Brain microvascular endothelial cell (primary cell): ENCODE measurements around the gene PCNT.
A peak's percentile ranks its signal among the peaks of the same experiment; 100 is the strongest.

Experiments
- DNase-seq: peaks from one replicate; pipeline ENCODE4 v3.0.0-alpha.2; 2020
- H3K27ac ChIP-seq: fragments of 250-450 bp; sonication (Bioruptor Pico); 2 replicates; pipeline ENCODE4 v1.5.1; 2020; ENCODE audit warnings: mild to moderate bottlenecking, moderate library complexity
- H3K27me3 ChIP-seq: fragments of 250-450 bp; sonication (Bioruptor Pico); replicated peaks from 2 replicates; pipeline ENCODE4 v1.5.1; 2020; ENCODE audit warnings: mild to moderate bottlenecking
- H3K36me3 ChIP-seq: fragments of 250-450 bp; sonication (Bioruptor Pico); replicated peaks from 2 replicates; pipeline ENCODE4 v1.5.1; 2020; ENCODE audit warnings: mild to moderate bottlenecking
- H3K4me3 ChIP-seq: 2 replicates; pipeline ENCODE4 v1.5.1; 2011; ENCODE audit warnings: low read depth, mild to moderate bottlenecking, control low read depth, low read length, moderate library complexity
- in situ Hi-C: cut with HindIII; loops from 2 replicates; pipeline ENCODE4 v1.10.0; 2017; ENCODE audit warnings: low sequenced_read_pairs, low pct_ligation_motif_present
- TF ChIP-seq, protein P1 (sequence below): IDR thresholded peaks from 2 replicates; pipeline ENCODE4 v1.5.1; 2011; ENCODE audit warnings: low read depth, mild to moderate bottlenecking, moderate library complexity, low read length, control low read depth, inconsistent platforms; ENCODE audit errors: missing control alignments

PCNT gene

DNA sequence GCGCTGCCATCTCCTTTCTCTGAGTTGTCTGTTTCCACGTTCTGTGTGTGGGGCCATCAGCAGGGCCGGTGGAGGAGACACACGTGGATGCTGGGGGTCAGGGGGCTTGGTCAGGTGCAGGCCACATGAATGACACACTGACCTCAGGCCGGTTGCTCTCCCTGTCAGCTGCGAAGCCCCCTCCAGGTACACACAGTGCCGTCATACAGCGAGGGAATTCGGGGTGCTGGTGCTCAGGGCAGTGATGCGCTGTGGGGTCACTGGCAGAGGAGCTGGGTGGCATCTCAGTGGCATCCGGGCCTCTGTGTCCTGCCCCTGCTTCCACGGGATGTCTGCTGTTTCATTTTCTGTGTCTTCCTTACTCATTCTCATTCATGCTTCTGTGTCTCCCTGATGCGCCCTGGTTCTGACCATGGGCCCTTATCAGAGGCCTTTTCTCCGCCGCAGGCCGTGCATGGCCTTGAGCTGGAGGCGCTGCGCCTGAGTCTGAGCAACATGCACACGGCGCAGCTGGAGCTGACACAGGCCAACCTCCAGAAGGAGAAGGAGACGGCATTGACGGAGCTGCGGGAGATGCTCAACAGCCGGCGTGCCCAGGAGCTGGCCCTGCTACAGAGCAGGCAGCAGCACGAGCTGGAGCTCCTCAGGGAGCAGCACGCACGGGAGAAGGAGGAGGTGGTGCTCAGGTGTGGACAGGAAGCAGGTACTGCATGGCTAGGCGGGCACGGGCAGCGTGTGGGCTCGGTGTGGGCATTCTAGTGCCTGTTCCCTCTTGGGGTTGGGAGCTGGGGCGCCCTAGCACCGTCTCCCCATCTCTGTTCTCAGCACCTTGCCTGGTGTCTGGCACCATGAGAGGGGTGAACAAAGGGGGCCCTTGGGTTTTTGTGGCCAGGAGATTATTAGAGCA lies 22.6 kb downstream of the PCNT start:
- Histone ChIP-seq H3K4me3 (no peak overlapping the region), H3K27ac (no peak overlapping the region), H3K27me3 (no peaks in the 10 kb centered on the region), H3K36me3 (peaks cover 34% of the 10 kb centered on the region)
- DNase-seq: no peak
- TF ChIP-seq, protein P1, sequence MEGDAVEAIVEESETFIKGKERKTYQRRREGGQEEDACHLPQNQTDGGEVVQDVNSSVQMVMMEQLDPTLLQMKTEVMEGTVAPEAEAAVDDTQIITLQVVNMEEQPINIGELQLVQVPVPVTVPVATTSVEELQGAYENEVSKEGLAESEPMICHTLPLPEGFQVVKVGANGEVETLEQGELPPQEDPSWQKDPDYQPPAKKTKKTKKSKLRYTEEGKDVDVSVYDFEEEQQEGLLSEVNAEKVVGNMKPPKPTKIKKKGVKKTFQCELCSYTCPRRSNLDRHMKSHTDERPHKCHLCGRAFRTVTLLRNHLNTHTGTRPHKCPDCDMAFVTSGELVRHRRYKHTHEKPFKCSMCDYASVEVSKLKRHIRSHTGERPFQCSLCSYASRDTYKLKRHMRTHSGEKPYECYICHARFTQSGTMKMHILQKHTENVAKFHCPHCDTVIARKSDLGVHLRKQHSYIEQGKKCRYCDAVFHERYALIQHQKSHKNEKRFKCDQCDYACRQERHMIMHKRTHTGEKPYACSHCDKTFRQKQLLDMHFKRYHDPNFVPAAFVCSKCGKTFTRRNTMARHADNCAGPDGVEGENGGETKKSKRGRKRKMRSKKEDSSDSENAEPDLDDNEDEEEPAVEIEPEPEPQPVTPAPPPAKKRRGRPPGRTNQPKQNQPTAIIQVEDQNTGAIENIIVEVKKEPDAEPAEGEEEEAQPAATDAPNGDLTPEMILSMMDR: no peak
- in situ Hi-C loops: no loop called here

GRCh38 chr21:46347203-46347550 lies 23.2 kb downstream of the PCNT start:
- no peaks in the 10 kb centered on the region for H3K27me3 ChIP-seq
- in situ Hi-C loops: no loop called here
- TF ChIP-seq, protein P1: no peak

DNA sequence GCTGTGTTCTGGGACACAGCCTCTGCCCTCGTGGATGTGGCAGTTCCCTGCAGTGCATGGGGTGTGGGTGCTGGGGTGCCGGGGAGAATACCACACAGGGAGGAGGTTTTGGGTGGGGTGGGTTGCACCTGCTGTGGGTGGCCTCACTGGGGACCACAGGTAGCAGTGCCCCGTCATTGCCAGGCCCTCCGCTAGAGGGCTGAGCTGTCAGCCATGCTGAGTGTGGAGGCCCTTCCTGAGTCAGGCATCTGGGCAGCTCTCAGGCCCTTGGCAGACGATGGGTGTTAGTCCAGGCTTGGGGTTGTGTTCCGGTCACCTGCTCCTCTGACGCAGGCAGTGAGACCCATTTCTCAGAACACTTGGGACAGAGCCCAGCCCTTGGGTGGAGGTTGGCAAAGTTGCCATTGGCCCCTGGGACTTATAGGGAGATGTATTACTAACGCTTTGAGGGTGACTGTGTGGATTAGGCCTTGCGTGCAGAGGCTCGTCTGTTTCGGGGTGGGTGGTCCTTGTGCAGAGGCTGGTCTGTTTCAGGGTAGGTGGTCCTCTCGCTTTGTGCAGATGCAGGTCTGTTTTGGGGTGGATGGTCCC lies 23.9 kb downstream of the PCNT start:
- peaks cover 41% of the 10 kb centered on the region for H3K36me3 ChIP-seq
- in situ Hi-C loops: no loop called here
- DNase-seq: no peak

More at GRCh38 chr21:46347203-46347550, 23.2 kb downstream of the PCNT start:
- Histone ChIP-seq H3K4me3 (no peak overlapping the region), H3K36me3 (peaks cover 34% of the 10 kb centered on the region), H3K27ac (no peak overlapping the region)
- DNase-seq: no peak

DNA sequence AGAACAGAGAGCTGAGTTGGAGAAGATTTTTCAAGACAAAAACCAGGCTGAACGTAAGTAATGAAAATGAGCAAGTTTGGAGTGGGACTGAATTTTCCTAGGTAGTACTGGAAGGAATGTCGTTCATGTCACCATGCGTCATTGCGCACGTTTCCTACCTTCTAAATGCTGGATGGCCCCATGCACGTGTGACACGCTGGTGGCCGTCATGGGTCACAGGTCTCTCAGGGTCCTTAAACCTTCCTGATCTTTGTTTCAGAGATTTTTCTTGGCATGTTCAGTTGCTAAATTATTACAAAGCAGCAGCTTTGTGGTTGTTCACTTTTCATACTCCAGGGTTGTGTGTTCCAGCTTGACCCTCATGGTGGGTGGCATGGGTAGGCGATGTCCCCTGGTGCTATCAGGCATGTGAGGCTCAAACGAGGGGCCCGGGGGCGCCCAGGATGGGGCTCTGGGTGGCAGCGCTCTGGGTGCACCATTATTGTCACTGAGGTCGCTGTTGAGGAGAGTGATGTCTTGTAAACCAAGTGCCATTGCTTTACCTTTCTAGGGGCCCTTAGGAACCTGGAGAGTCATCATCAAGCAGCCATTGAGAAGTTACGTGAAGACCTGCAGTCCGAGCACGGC lies 25.3 kb downstream of the PCNT start:
- H3K36me3 ChIP-seq: peaks cover 50% of the 10 kb centered on the region
- DNase-seq: no peak
- H3K27ac ChIP-seq: no peak overlapping the region
- H3K27me3 ChIP-seq: no peaks in the 10 kb centered on the region
- no peak overlapping the region for H3K4me3 ChIP-seq
- in situ Hi-C loops: no loop called here
- TF ChIP-seq, protein P1: no peak

More for the DNA sequence above, 23.9 kb downstream of the PCNT start:
- H3K27me3 ChIP-seq: no peaks in the 10 kb centered on the region
- no peak overlapping the region for H3K4me3 ChIP-seq
- no peak overlapping the region for H3K27ac ChIP-seq
- TF ChIP-seq, protein P1: peak; percentile 22

- Histone ChIP-seq H3K4me3 (no peak overlapping the region), H3K27me3 (no peaks in the 10 kb centered on the region), H3K27ac (no peak overlapping the region), H3K36me3 (peaks cover 63% of the 10 kb centered on the region)
- TF ChIP-seq, protein P1: no peak
- DNase-seq: no peak
- in situ Hi-C loops: no loop called here
Observed at GRCh38 chr21:46350571-46350970, 26.6 kb downstream of the PCNT start.
